Mesodermal cell (in vitro differentiated cells): ENCODE results near the gene APOLD1. TPM values are rescaled to one million over a fixed set of nuclear protein-coding genes. Genes with fewer than 3 reads are reported as not detected.
A peak's percentile ranks its signal among the peaks of the same experiment; 100 is the strongest.
"Not testable (repeated sequence)": the region's sequence is repeated elsewhere in the genome, so short reads cannot be mapped to it uniquely, and the experiment has no call there.

Experiments used
- H3K27ac ChIP-seq: 2 replicates; pipeline ENCODE4 v1.7.0; 2013; ENCODE audit warnings: mild to moderate bottlenecking, low read depth, low read length, moderate library complexity; ENCODE audit not compliant: severe bottlenecking
- H3K36me3 ChIP-seq: 2 replicates; pipeline ENCODE4 v1.7.1; 2013; ENCODE audit warnings: mild to moderate bottlenecking, low read length, moderate library complexity; ENCODE audit not compliant: control insufficient read depth, insufficient read depth
- H3K4me1 ChIP-seq: one replicate; pipeline ENCODE4 v1.7.1; 2013; ENCODE audit warnings: mild to moderate bottlenecking, low read length; ENCODE audit not compliant: insufficient read depth, control insufficient read depth, poor library complexity, severe bottlenecking
- H3K4me3 ChIP-seq: 2 replicates; pipeline ENCODE4 v1.7.0; 2013; ENCODE audit warnings: low read length, control low read depth, mild to moderate bottlenecking; ENCODE audit not compliant: insufficient read depth, poor library complexity, severe bottlenecking; ENCODE audit errors: extremely low read depth
- H3K9me3 ChIP-seq: 2 replicates; pipeline ENCODE4 v1.7.1; 2013; ENCODE audit warnings: mild to moderate bottlenecking, low read length, moderate library complexity; ENCODE audit not compliant: control insufficient read depth
- WGBS, 2 experiments: methylation state at CpG; one replicate each; pipeline ENCODE4 v1.1.5; 2013; ENCODE audit warnings: missing lambda C conversion rate in 2 of 2; ENCODE audit not compliant: insufficient coverage in 2 of 2; 5-methylcytosine and 5-hydroxymethylcytosine counted together
- polyA plus RNA-seq, 2 experiments: library from polyadenylated mRNA; stranded (reverse); fragments of 50-300 nt; gene quantifications; one replicate each; pipeline ENCODE4 v1.2.3, GENCODE V29; 2013

APOLD1 gene
- 5.0 TPM for polyA plus RNA-seq (2013, experiment 1 of 2)
- polyA plus RNA-seq (2013, experiment 2 of 2) = 4.2 TPM

GRCh38 chr12:12784911-12785814 lies at the start of gene APOLD1:
Gene APOLD1, plus strand, starts transcription at chr12:12785659. Its CDS starts 33 bp downstream, at chr12:12785692.
- Histone ChIP-seq H3K36me3 (no peaks in the 10 kb centered on the region), H3K27ac (peak within 1 kb of the TSS; percentile 55), H3K9me3 (no peaks in the 10 kb centered on the region), H3K4me3 (peak within 1 kb of the TSS; percentile 32), H3K4me1 (peaks cover 10% of the 10 kb centered on the region)
- 42 to 43% methylated on average over 7 to 10 of the region's 14 CpGs for WGBS, 2 experiments

- Histone ChIP-seq H3K9me3 (no peaks in the 10 kb centered on the region), H3K4me3 (no peak overlapping the region), H3K27ac (no peak overlapping the region), H3K4me1 (peaks cover 15% of the 10 kb centered on the region), H3K36me3 (no peaks in the 10 kb centered on the region)
- 89 to 91% methylated on average over 3 of the region's 9 CpGs for WGBS, 2 experiments
These were observed 48.4 kb upstream of the APOLD1 start for GRCh38 chr12:12736759-12737676.

- peaks cover 15% of the 10 kb centered on the region for H3K4me1 ChIP-seq
- not testable (repeated sequence) for H3K4me3 ChIP-seq, H3K36me3 ChIP-seq, H3K27ac ChIP-seq, H3K9me3 ChIP-seq
- 20 to 43% methylated on average over 1 of the region's 2 CpGs for WGBS, 2 experiments
These were observed 47.3 kb upstream of the APOLD1 start for GRCh38 chr12:12738152-12738551.

GRCh38 chr12:12741660-12742059 lies 43.8 kb upstream of the APOLD1 start:
- WGBS, 2 experiments = 80% methylated on average over 2 of the region's 3 CpGs; no CpG with 5 or more reads in 1 of the 2 experiments
- H3K4me3 ChIP-seq = no peak overlapping the region
- H3K4me1 ChIP-seq = no peaks in the 10 kb centered on the region
- H3K9me3 ChIP-seq = no peaks in the 10 kb centered on the region
- no peak overlapping the region for H3K27ac ChIP-seq
- H3K36me3 ChIP-seq = no peaks in the 10 kb centered on the region

- no peak overlapping the region for H3K27ac ChIP-seq
- no peaks in the 10 kb centered on the region for H3K36me3 ChIP-seq
- H3K4me3 ChIP-seq = no peak overlapping the region
- no peaks in the 10 kb centered on the region for H3K4me1 ChIP-seq
- WGBS, 2 experiments = 84 to 94% methylated on average over 4 to 7 of the region's 8 CpGs
- H3K9me3 ChIP-seq = no peaks in the 10 kb centered on the region
These were observed 40.7 kb upstream of the APOLD1 start for GRCh38 chr12:12744546-12745305.

GRCh38 chr12:12745576-12746211 lies 39.8 kb upstream of the APOLD1 start:
- Histone ChIP-seq H3K4me1 (no peaks in the 10 kb centered on the region), H3K4me3 (no peak overlapping the region), H3K27ac (no peak overlapping the region), H3K9me3 (no peaks in the 10 kb centered on the region), H3K36me3 (no peaks in the 10 kb centered on the region)
- WGBS, 2 experiments = 78 to 95% methylated on average over 3 to 5 of the region's 7 CpGs

GRCh38 chr12:12747278-12747677 lies 38.2 kb upstream of the APOLD1 start:
- no peak overlapping the region for H3K4me3 ChIP-seq
- no peaks in the 10 kb centered on the region for H3K36me3 ChIP-seq
- no peaks in the 10 kb centered on the region for H3K9me3 ChIP-seq
- no peaks in the 10 kb centered on the region for H3K4me1 ChIP-seq
- H3K27ac ChIP-seq = no peak overlapping the region
- WGBS, 2 experiments = 88 to 94% methylated on average over 1 to 2 of the region's 3 CpGs

- Histone ChIP-seq H3K9me3 (no peaks in the 10 kb centered on the region), H3K4me3 (no peak overlapping the region)
- WGBS, 2 experiments = 100% methylated on average over 1 to 2 of the region's 3 CpGs
These were observed 37.4 kb upstream of the APOLD1 start for GRCh38 chr12:12748044-12748443.

GRCh38 chr12:12749433-12749832 lies 36.0 kb upstream of the APOLD1 start:
- no peak overlapping the region for H3K4me3 ChIP-seq
- 89 to 98% methylated on average over 5 of the region's 7 CpGs for WGBS, 2 experiments

More at GRCh38 chr12:12748044-12748443, 37.4 kb upstream of the APOLD1 start:
- Histone ChIP-seq H3K4me1 (no peaks in the 10 kb centered on the region), H3K36me3 (no peaks in the 10 kb centered on the region), H3K27ac (no peak overlapping the region)

GRCh38 chr12:12755923-12756322 lies 29.5 kb upstream of the APOLD1 start:
- Histone ChIP-seq H3K27ac (no peak overlapping the region), H3K4me3 (no peak overlapping the region), H3K36me3 (no peaks in the 10 kb centered on the region), H3K9me3 (no peaks in the 10 kb centered on the region), H3K4me1 (peaks cover 8% of the 10 kb centered on the region)
- 72 to 87% methylated on average over 5 of the region's 5 CpGs for WGBS, 2 experiments

More at GRCh38 chr12:12749433-12749832, 36.0 kb upstream of the APOLD1 start:
- H3K4me1 ChIP-seq = no peaks in the 10 kb centered on the region
- H3K36me3 ChIP-seq = no peaks in the 10 kb centered on the region
- no peak overlapping the region for H3K27ac ChIP-seq
- H3K9me3 ChIP-seq = no peaks in the 10 kb centered on the region
